CD4-positive, alpha-beta memory T cell (primary cell): Measurements from ENCODE around the gene SRRM4. TPM values are rescaled to one million over a fixed set of nuclear protein-coding genes. Genes with fewer than 3 reads are reported as not detected.
"Not testable (repeated sequence)": the region's sequence is repeated elsewhere in the genome, so short reads cannot be mapped to it uniquely, and the experiment has no call there.

ENCODE experiments used
- CTCF ChIA-PET: fragments of 350-600 bp; sonication (Branson Sonifier 250); formaldehyde crosslinking; loops from one replicate; lab custom pipeline; 2021; ENCODE audit warnings: inconsistent platforms; ENCODE audit not compliant: partially characterized antibody; lab: Charles Lee
- POLR2A ChIA-PET: fragments of 350-600 bp; sonication (Branson Sonifier 250); formaldehyde crosslinking; loops from one replicate; lab custom pipeline; 2021; ENCODE audit not compliant: partially characterized antibody; lab: Charles Lee
- DNase-seq, 5 donors: peaks; one replicate each; pipeline versions ENCODE4 v3.0.0 to v3.0.0-alpha.2; 2020 to 2022; ENCODE audit warnings: mixed read lengths in 1 of 5
- H3K27ac ChIP-seq: one replicate; pipeline ENCODE4 v1.7.0; 2013; ENCODE audit warnings: low read depth, low read length
- H3K27me3 ChIP-seq: 2 replicates; pipeline ENCODE4 v1.7.0; 2013; ENCODE audit warnings: mild to moderate bottlenecking, low read length, moderate library complexity; ENCODE audit not compliant: insufficient read depth
- H3K36me3 ChIP-seq: 2 replicates; pipeline ENCODE4 v1.7.0; 2013; ENCODE audit warnings: mild to moderate bottlenecking, low read length, moderate library complexity; ENCODE audit not compliant: insufficient read depth
- H3K4me1 ChIP-seq: 2 replicates; pipeline ENCODE4 v1.7.0; 2013; ENCODE audit warnings: mild to moderate bottlenecking, low read length, moderate library complexity; ENCODE audit not compliant: insufficient read depth
- H3K4me3 ChIP-seq, 2 donors: one replicate each; pipeline ENCODE4 v1.7.0; 2013; ENCODE audit warnings: low read length in 2 of 2, mild to moderate bottlenecking in 1 of 2
- H3K9me3 ChIP-seq, 2 donors: one replicate each; pipeline ENCODE4 v1.7.0; 2013; ENCODE audit warnings: low read length in 2 of 2, control low read depth in 1 of 2; ENCODE audit not compliant: control insufficient read depth in 1 of 2
- H3K27ac Mint-ChIP-seq, 7 donors: one replicate each; pipeline ENCODE4 v1.8.0; 2020 to 2021; ENCODE audit warnings: mixed read lengths in 7 of 7, mild to moderate bottlenecking in 6 of 7, inconsistent platforms in 3 of 7, moderate library complexity in 3 of 7
- H3K27me3 Mint-ChIP-seq, 2 donors: one replicate each; pipeline ENCODE4 v1.8.0; 2020 to 2021; ENCODE audit warnings: mixed read lengths in 2 of 2
- H3K36me3 Mint-ChIP-seq, 2 donors: one replicate each; pipeline ENCODE4 v1.8.0; 2020 to 2021; ENCODE audit warnings: mixed read lengths in 2 of 2, inconsistent platforms in 1 of 2, mild to moderate bottlenecking in 1 of 2
- H3K4me1 Mint-ChIP-seq, 4 donors: one replicate each; pipeline ENCODE4 v1.8.0; 2020 to 2021; ENCODE audit warnings: mixed read lengths in 4 of 4, mild to moderate bottlenecking in 1 of 4
- H3K4me3 Mint-ChIP-seq, 8 donors: one replicate each; pipeline ENCODE4 v1.8.0; 2020 to 2021; ENCODE audit warnings: mixed read lengths in 8 of 8, mild to moderate bottlenecking in 7 of 8, moderate library complexity in 6 of 8, inconsistent platforms in 3 of 8
- H3K9me3 Mint-ChIP-seq, 8 donors: one replicate each; pipeline ENCODE4 v1.8.0; 2020 to 2021; ENCODE audit warnings: mixed read lengths in 8 of 8, mild to moderate bottlenecking in 5 of 8, inconsistent platforms in 3 of 8, moderate library complexity in 1 of 8
- intact Hi-C: fragments of 100-400 bp; cut with micrococcal nuclease; formaldehyde crosslinking; loops from one replicate; pipeline ENCODE4 v1.15.1; 2023
- polyA plus RNA-seq, 2 donors: library from polyadenylated mRNA; unstranded; fragments of 300-500 nt; fragmentation: Illumina TruSeq; gene quantifications; one replicate each; pipeline ENCODE4 v1.2.3, GENCODE V29; 2021
- total RNA-seq, 2 experiments: library from RNA; stranded (reverse); gene quantifications; one replicate each; pipeline ENCODE4 v1.2.3, GENCODE V29; 2021

Gene SRRM4
- total and polyA plus RNA-seq, 4 experiments from 2014 or later: not detected

- intact Hi-C loops: no loop called here
- POLR2A ChIA-PET: no interaction called here
- H3K27ac Mint-ChIP-seq: no peak overlapping the region
- no peak overlapping the region for H3K27ac ChIP-seq
- H3K4me3 Mint-ChIP-seq: no peak overlapping the region
- H3K9me3 ChIP-seq: no peaks in the 10 kb centered on the region
- no peaks in the 10 kb centered on the region for H3K27me3 ChIP-seq
- CTCF ChIA-PET: no interaction called here
- H3K36me3 ChIP-seq: no peaks in the 10 kb centered on the region
- H3K4me1 Mint-ChIP-seq: no peaks in the 10 kb centered on the region
- H3K36me3 Mint-ChIP-seq: no peaks in the 10 kb centered on the region
- H3K9me3 Mint-ChIP-seq: peaks cover 0 to 13% (median 5%) of the 10 kb centered on the region in 8 donors
- DNase-seq: no peak
- no peaks in the 10 kb centered on the region for H3K4me1 ChIP-seq
- H3K27me3 Mint-ChIP-seq: peaks cover 24 to 25% of the 10 kb centered on the region in 2 donors
- no peak overlapping the region for H3K4me3 ChIP-seq
Observed at GRCh38 chr12:118984161-118984943, 3.0 kb downstream of the SRRM4 start.

GRCh38 chr12:118986050-118986449 lies 4.7 kb downstream of the SRRM4 start:
- Histone ChIP-seq H3K9me3 (no peaks in the 10 kb centered on the region), H3K4me3 (no peak overlapping the region), H3K27ac (no peak overlapping the region), H3K36me3 (no peaks in the 10 kb centered on the region), H3K27me3 (no peaks in the 10 kb centered on the region), H3K4me1 (no peaks in the 10 kb centered on the region)
- Mint-ChIP-seq H3K4me1 (no peaks in the 10 kb centered on the region), H3K4me3 (no peak overlapping the region), H3K27me3 (peaks cover 16 to 22% of the 10 kb centered on the region in 2 donors), H3K36me3 (no peaks in the 10 kb centered on the region), H3K9me3 (peaks cover 0 to 13% (median 4%) of the 10 kb centered on the region in 8 donors), H3K27ac (peak overlapping the region in 1 of 7 donors; percentile 40)
- DNase-seq: no peak
- CTCF ChIA-PET: no interaction called here
- POLR2A ChIA-PET: no interaction called here
- intact Hi-C loops: no loop called here

GRCh38 chr12:118999107-118999506 lies 17.8 kb downstream of the SRRM4 start:
- CTCF ChIA-PET: no interaction called here
- Mint-ChIP-seq H3K27me3 (peaks cover 0 to 4% of the 10 kb centered on the region in 2 donors), H3K4me1 (no peaks in the 10 kb centered on the region), H3K4me3 (no peak overlapping the region), H3K36me3 (no peaks in the 10 kb centered on the region), H3K27ac (no peak overlapping the region), H3K9me3 (peaks cover 0 to 16% (median 2%) of the 10 kb centered on the region in 8 donors)
- no peak for DNase-seq
- Histone ChIP-seq H3K9me3 (no peaks in the 10 kb centered on the region), H3K4me1 (no peaks in the 10 kb centered on the region), H3K27me3 (no peaks in the 10 kb centered on the region), H3K27ac (no peak overlapping the region), H3K36me3 (no peaks in the 10 kb centered on the region), H3K4me3 (no peak overlapping the region)
- POLR2A ChIA-PET: no interaction called here
- intact Hi-C loops: no loop called here

GRCh38 chr12:119005085-119005484 lies 23.7 kb downstream of the SRRM4 start:
- POLR2A ChIA-PET: no interaction called here

GRCh38 chr12:119005913-119006312 lies 24.6 kb downstream of the SRRM4 start:
- no peaks in the 10 kb centered on the region for H3K4me1 Mint-ChIP-seq
- no peak overlapping the region for H3K27ac Mint-ChIP-seq
- Histone ChIP-seq H3K27ac (no peak overlapping the region), H3K27me3 (no peaks in the 10 kb centered on the region), H3K4me1 (no peaks in the 10 kb centered on the region), H3K4me3 (no peak overlapping the region), H3K9me3 (no peaks in the 10 kb centered on the region), H3K36me3 (no peaks in the 10 kb centered on the region)
- no peak for DNase-seq
- no peak overlapping the region for H3K4me3 Mint-ChIP-seq
- peaks cover 0 to 32% (median 10%) of the 10 kb centered on the region in 8 donors for H3K9me3 Mint-ChIP-seq
- CTCF ChIA-PET: no interaction called here
- intact Hi-C loops: no loop called here
- POLR2A ChIA-PET: no interaction called here
- peaks cover 8 to 16% of the 10 kb centered on the region in 2 donors for H3K27me3 Mint-ChIP-seq
- H3K36me3 Mint-ChIP-seq: no peaks in the 10 kb centered on the region

More at GRCh38 chr12:119005085-119005484, 23.7 kb downstream of the SRRM4 start:
- intact Hi-C loops: no loop called here
- Histone ChIP-seq H3K4me1 (no peaks in the 10 kb centered on the region), H3K27me3 (no peaks in the 10 kb centered on the region), H3K4me3 (no peak overlapping the region), H3K27ac (no peak overlapping the region), H3K36me3 (no peaks in the 10 kb centered on the region), H3K9me3 (no peaks in the 10 kb centered on the region)
- H3K4me1 Mint-ChIP-seq: no peaks in the 10 kb centered on the region
- no peak overlapping the region for H3K27ac Mint-ChIP-seq
- peaks cover 8 to 16% of the 10 kb centered on the region in 2 donors for H3K27me3 Mint-ChIP-seq
- peaks cover 0 to 31% (median 8%) of the 10 kb centered on the region in 8 donors for H3K9me3 Mint-ChIP-seq
- DNase-seq: no peak
- H3K36me3 Mint-ChIP-seq: no peaks in the 10 kb centered on the region
- H3K4me3 Mint-ChIP-seq: no peak overlapping the region
- CTCF ChIA-PET: no interaction called here

GRCh38 chr12:119006746-119007145 lies 25.4 kb downstream of the SRRM4 start:
- no peak for DNase-seq
- Mint-ChIP-seq H3K27me3 (peaks cover 8 to 16% of the 10 kb centered on the region in 2 donors), H3K36me3 (no peaks in the 10 kb centered on the region), H3K27ac (no peak overlapping the region), H3K4me3 (no peak overlapping the region), H3K9me3 (peaks cover 0 to 35% (median 17%) of the 10 kb centered on the region in 8 donors), H3K4me1 (no peaks in the 10 kb centered on the region)
- H3K9me3 ChIP-seq: no peaks in the 10 kb centered on the region
- no peak overlapping the region for H3K4me3 ChIP-seq
- no peaks in the 10 kb centered on the region for H3K36me3 ChIP-seq
- H3K4me1 ChIP-seq: no peaks in the 10 kb centered on the region
- no peak overlapping the region for H3K27ac ChIP-seq
- POLR2A ChIA-PET: no interaction called here
- intact Hi-C loops: no loop called here
- CTCF ChIA-PET: no interaction called here
- no peaks in the 10 kb centered on the region for H3K27me3 ChIP-seq

GRCh38 chr12:119008273-119008672 lies 26.9 kb downstream of the SRRM4 start:
- H3K4me1 ChIP-seq, H3K36me3 ChIP-seq, H3K36me3 Mint-ChIP-seq, H3K27ac Mint-ChIP-seq, H3K4me3 Mint-ChIP-seq, H3K9me3 ChIP-seq, intact Hi-C loops, DNase-seq, H3K4me1 Mint-ChIP-seq, H3K27me3 ChIP-seq, H3K27ac ChIP-seq, POLR2A ChIA-PET, CTCF ChIA-PET, H3K4me3 ChIP-seq: not testable (repeated sequence)
- Mint-ChIP-seq H3K9me3 (peaks cover 5 to 46% (median 24%) of the 10 kb centered on the region in 8 donors), H3K27me3 (peaks cover 11 to 16% of the 10 kb centered on the region in 2 donors)
